ENCODE data around the gene RUNX2.

GRCh38 chr6:45326698-45327417 lies 1.3 kb upstream of the RUNX2 start:
- TF ChIP-seq EZH2phosphoT487 (IDR thresholded peaks at IDR 0.05; ENCODE audit: insufficient read depth, low read depth): no peak
- TF ChIP-seq EZH2 (IDR thresholded peaks at IDR 0.05; ENCODE audit: insufficient read depth, poor library complexity, severe bottlenecking): no peak
